CD4-positive, alpha-beta T cell treated with Interferon gamma for 1 hour (primary cell): ENCODE measurements around the gene FMN1.
A peak's percentile ranks its signal among the peaks of the same experiment; 100 is the strongest.

Experiments
- DNase-seq: peaks from one replicate; pipeline ENCODE4 v3.0.0-alpha.2; 2020

FMN1 gene

GRCh38 chr15:33200903-33201302, 6.4 kb upstream of the FMN1 start:
- DNase-seq = no peak

- DNase-seq = no peak
Measured at GRCh38 chr15:33200444-33200843, 5.9 kb upstream of the FMN1 start.

GRCh38 chr15:33198541-33198940, 4.0 kb upstream of the FMN1 start:
- DNase-seq = no peak

- no peak for DNase-seq
Measured at GRCh38 chr15:33197636-33198035, 3.1 kb upstream of the FMN1 start.

GRCh38 chr15:33194237-33194636, 277 bp downstream of the FMN1 start:
- peak; percentile 3 for DNase-seq

- no peak for DNase-seq
Measured at GRCh38 chr15:33191591-33191990, 2.9 kb downstream of the FMN1 start.

GRCh38 chr15:33190539-33190938, 4.0 kb downstream of the FMN1 start:
- DNase-seq = no peak

GRCh38 chr15:33188641-33189257, 5.8 kb downstream of the FMN1 start:
- peak; percentile 4 for DNase-seq

GRCh38 chr15:33188159-33188558, 6.4 kb downstream of the FMN1 start:
- no peak for DNase-seq

GRCh38 chr15:33183334-33183733, 11.2 kb downstream of the FMN1 start:
- no peak for DNase-seq

- DNase-seq = no peak
Measured at GRCh38 chr15:33182926-33183325, 11.6 kb downstream of the FMN1 start.

GRCh38 chr15:33182278-33182905, 12.1 kb downstream of the FMN1 start:
- no peak for DNase-seq

GRCh38 chr15:33179874-33180273, 14.6 kb downstream of the FMN1 start:
- DNase-seq = no peak

GRCh38 chr15:33171202-33171601, 23.3 kb downstream of the FMN1 start:
- no peak for DNase-seq

- no peak for DNase-seq
Measured at GRCh38 chr15:33169625-33170024, 24.9 kb downstream of the FMN1 start.

- DNase-seq = no peak
Measured at GRCh38 chr15:33168444-33168843, 26.1 kb downstream of the FMN1 start.

- DNase-seq = no peak
Measured at GRCh38 chr15:33163816-33164215, 30.7 kb downstream of the FMN1 start.

- no peak for DNase-seq
Measured at GRCh38 chr15:33161209-33161608, 33.3 kb downstream of the FMN1 start.

GRCh38 chr15:33160581-33161165, 33.8 kb downstream of the FMN1 start:
- DNase-seq = no peak

GRCh38 chr15:33159726-33160453, 34.6 kb downstream of the FMN1 start:
- DNase-seq = no peak

- DNase-seq = no peak
Measured at GRCh38 chr15:33158366-33158765, 36.1 kb downstream of the FMN1 start.

- DNase-seq = no peak
Measured at GRCh38 chr15:33157371-33158037, 37.0 kb downstream of the FMN1 start.

GRCh38 chr15:33155691-33156420, 38.7 kb downstream of the FMN1 start:
- no peak for DNase-seq
